ENCODE data around the gene EIF2A.
A peak's percentile ranks its signal among the peaks of the same experiment; 100 is the strongest.

Gene EIF2A

GRCh38 chr3:150523538-150523937 lies 23.0 kb upstream of the EIF2A start:
- no peak for TF ChIP-seq CTCF (IDR thresholded peaks at IDR 0.05)
- Histone ChIP-seq H3K36me3 (no peaks in the 10 kb centered on the region), H3K4me1 (no peaks in the 10 kb centered on the region), H3K27me3 (no peaks in the 10 kb centered on the region), H3K27ac (no peak overlapping the region), H3K4me3 (no peak overlapping the region), H3K9me3 (no peaks in the 10 kb centered on the region)
- no peak for DNase-seq
- intact Hi-C loops (cut with DNase I; ENCODE audit: low total_unique reads) = no loop called here

GRCh38 chr3:150527464-150528255 lies 18.9 kb upstream of the EIF2A start:
- H3K27ac ChIP-seq = no peak overlapping the region
- H3K4me3 ChIP-seq = no peak overlapping the region
- TF ChIP-seq CTCF (IDR thresholded peaks at IDR 0.05) = no peak
- H3K36me3 ChIP-seq = no peaks in the 10 kb centered on the region
- H3K4me1 ChIP-seq = no peaks in the 10 kb centered on the region
- intact Hi-C loops (cut with DNase I; ENCODE audit: low total_unique reads) = no loop called here
- no peaks in the 10 kb centered on the region for H3K27me3 ChIP-seq
- no peak for DNase-seq
- H3K9me3 ChIP-seq = no peaks in the 10 kb centered on the region

GRCh38 chr3:150528354-150528797 lies 18.2 kb upstream of the EIF2A start:
- no peaks in the 10 kb centered on the region for H3K4me1 ChIP-seq
- intact Hi-C loops (cut with DNase I; ENCODE audit: low total_unique reads) = no loop called here
- DNase-seq = no peak
- H3K27ac ChIP-seq = no peak overlapping the region
- no peaks in the 10 kb centered on the region for H3K36me3 ChIP-seq
- H3K9me3 ChIP-seq = no peaks in the 10 kb centered on the region
- H3K4me3 ChIP-seq = no peak overlapping the region
- H3K27me3 ChIP-seq = no peaks in the 10 kb centered on the region
- TF ChIP-seq CTCF (IDR thresholded peaks at IDR 0.05) = peak; percentile 16 to 22

- no peaks in the 10 kb centered on the region for H3K27me3 ChIP-seq
- no peak for DNase-seq
- intact Hi-C loops (cut with DNase I; ENCODE audit: low total_unique reads) = no loop called here
These were observed 14.8 kb upstream of the EIF2A start for GRCh38 chr3:150531775-150532174.

GRCh38 chr3:150535204-150535603 lies 11.4 kb upstream of the EIF2A start:
- Histone ChIP-seq H3K36me3 (no peaks in the 10 kb centered on the region), H3K27me3 (no peaks in the 10 kb centered on the region), H3K9me3 (no peaks in the 10 kb centered on the region), H3K4me3 (no peak overlapping the region), H3K27ac (no peak overlapping the region), H3K4me1 (no peaks in the 10 kb centered on the region)
- no peak for TF ChIP-seq CTCF (IDR thresholded peaks at IDR 0.05)
- intact Hi-C loops (cut with DNase I; ENCODE audit: low total_unique reads) = no loop called here
- no peak for DNase-seq

More at GRCh38 chr3:150531775-150532174, 14.8 kb upstream of the EIF2A start:
- Histone ChIP-seq H3K4me3 (no peak overlapping the region), H3K4me1 (no peaks in the 10 kb centered on the region), H3K36me3 (no peaks in the 10 kb centered on the region), H3K9me3 (no peaks in the 10 kb centered on the region), H3K27ac (no peak overlapping the region)
- TF ChIP-seq CTCF (IDR thresholded peaks at IDR 0.05) = no peak
